Jurkat, Clone E6-1 (cell line): Measurements from ENCODE around the gene KRTAP19-5. TPM values are rescaled to one million over a fixed set of nuclear protein-coding genes. Genes with fewer than 3 reads are reported as not detected.
"Not testable (repeated sequence)": the region's sequence is repeated elsewhere in the genome, so short reads cannot be mapped to it uniquely, and the experiment has no call there.

Source experiments
- DNase-seq: peaks from one replicate; pipeline ENCODE4 v3.0.0-alpha.2; 2011; ENCODE audit warnings: low read depth, low spot score
- H3K4me3 ChIP-seq: 2 replicates; pipeline ENCODE4 v1.5.1; 2011; ENCODE audit warnings: mild to moderate bottlenecking, low read length, control low read depth, moderate library complexity
- polyA plus RNA-seq: library from polyadenylated mRNA; unstranded; fragments of >200 nt; gene quantifications from one replicate; pipeline ENCODE4 v1.2.1, GENCODE V29; 2012; ENCODE audit warnings: missing spikeins; ENCODE audit not compliant: insufficient read length, insufficient read depth

Gene KRTAP19-5
- not detected for polyA plus RNA-seq

DNA sequence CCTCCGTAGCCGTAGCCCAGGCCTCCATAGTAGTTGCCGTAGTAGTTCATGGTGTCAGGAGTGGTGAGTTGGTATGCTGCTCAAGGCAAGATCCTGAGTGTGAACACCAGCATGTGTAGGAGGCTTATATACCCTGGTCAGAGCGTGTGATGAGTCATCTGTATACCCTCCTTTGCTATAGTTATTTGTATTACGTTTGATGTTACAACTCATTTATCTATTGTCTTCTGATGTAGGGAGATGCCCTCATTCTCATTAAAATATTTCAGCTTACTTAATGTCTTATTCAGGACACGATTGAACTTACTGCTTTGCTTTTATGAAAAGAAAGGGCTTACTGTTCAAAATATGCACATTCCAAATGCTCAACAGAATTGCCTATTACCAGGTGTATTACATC lies at the start of gene KRTAP19-5:
TSS of gene KRTAP19-5 (minus strand) at position 101 of the 400 bp plus-strand sequence. CDS start at position 50, 51 bp downstream.
- DNase-seq: no peak
- no peak within 1 kb of the TSS for H3K4me3 ChIP-seq

DNA sequence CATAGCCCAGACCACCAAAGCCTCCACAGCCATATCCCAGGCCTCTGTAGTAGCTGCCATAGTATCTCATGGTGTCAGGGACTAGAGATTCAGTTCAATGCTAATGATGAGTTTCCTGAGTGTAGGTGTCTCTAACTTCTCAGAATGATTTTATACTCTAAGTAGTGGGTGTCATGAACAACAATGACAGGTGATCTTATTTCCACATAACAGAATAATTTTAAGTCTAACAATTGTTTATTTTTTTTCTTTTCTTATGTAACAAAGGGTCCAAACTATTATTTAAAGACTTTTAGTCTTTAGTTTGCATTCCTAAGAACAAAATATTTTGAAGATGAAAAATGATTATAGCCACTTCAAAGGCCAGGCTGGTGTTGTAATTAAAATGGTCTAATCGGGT lies 39.8 kb upstream of the KRTAP19-5 start, which contains the start of gene KRTAP19-6:
TSS of gene KRTAP19-6 (minus strand) at position 101 of the 400 bp plus-strand sequence. CDS start at position 70, 31 bp downstream.
- no peak within 1 kb of the TSS for H3K4me3 ChIP-seq
- no peak for DNase-seq

DNA sequence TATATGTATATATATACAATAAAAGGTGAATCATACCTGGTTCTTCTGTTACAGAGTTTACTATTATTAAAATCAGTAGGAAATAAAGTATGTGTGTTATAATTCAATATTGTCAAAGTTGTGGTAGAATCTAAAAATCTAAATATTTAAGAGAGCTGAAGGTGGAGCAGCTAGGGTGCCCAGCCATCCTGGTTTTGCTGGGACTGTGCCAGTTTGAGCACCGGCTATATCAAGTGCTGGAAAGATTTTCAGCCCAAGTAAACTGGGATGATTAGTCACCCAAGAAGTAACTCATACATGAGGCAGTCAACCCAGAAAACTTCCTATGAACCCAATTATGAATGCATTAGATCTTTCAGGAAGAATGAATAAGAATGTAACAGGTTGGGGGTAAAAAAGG lies 16.9 kb upstream of the KRTAP19-5 start:
- H3K4me3 ChIP-seq: no peak overlapping the region
- no peak for DNase-seq

DNA sequence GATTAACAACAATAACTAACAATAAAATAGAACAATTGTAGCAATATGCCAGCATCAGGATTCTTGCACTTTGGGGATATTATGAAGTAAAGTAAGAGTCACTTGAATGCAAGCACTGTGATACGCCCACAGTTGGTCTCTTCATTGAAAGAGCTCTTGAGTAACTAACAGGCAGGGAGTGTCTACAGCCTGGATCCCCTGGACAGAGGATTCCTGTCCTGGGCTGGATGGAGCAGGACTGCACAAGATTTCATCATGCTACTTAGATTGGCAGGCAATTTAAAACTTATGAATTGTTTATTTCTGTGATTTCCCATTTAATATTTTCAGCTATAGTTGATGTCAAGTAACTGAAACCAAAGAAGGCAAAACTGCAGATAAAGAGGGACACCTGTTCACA lies 13.7 kb upstream of the KRTAP19-5 start:
- no peak for DNase-seq
- H3K4me3 ChIP-seq: no peak overlapping the region

DNA sequence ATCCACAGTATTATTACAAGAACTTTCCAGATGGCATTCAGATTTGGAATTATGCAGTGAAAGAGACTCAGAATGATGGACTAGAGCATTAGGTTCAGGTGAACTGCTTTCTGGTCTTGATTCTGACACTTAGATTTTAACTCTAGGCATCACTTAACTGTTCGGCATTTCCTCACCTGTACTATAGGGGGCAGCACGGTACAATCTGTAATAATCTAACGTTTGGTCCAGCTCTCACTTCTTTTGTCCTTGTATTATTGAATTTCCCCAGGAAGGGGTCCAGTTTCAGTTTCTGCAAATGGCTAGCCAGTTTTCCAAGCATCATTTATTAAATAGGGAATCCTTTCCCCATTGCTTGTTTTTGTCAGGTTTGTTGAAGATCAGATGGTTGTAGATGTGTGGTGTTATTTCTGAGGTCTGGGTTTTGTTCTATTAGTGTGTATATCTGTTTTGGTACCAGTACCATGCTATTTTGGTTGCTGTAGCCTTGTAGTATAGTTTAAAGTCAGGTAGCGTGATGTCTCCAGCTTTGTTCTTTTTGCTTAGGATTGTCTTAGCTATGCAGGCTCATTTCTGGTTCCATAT lies 3.8 kb upstream of the KRTAP19-5 start:
- not testable (repeated sequence) for H3K4me3 ChIP-seq
- DNase-seq: peak; percentile 6

DNA sequence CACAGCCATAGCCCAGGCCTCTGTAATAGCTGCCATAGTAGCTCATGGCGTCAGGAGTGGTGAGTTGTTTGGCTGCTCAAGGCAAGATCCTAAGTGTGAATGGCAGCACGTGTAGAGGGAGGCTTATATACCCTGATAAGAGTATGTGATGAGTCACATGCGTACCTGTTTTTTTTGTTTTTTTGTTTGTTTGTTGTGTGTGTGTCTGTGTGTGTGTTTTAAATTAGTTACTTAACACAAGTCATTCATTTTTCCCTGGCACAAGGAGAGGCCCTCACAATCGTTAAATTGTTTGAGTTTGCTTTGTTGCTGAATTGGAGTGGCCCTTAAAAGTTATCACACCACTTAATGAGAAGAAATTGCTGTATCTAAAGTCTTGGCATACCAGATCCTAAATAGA lies 4.9 kb downstream of the KRTAP19-5 start, which contains the start of gene KRTAP19-4:
TSS of gene KRTAP19-4 (minus strand) at position 101 of the 400 bp plus-strand sequence. CDS start at position 46, 55 bp downstream.
- no peak within 1 kb of the TSS for H3K4me3 ChIP-seq
- DNase-seq: no peak

DNA sequence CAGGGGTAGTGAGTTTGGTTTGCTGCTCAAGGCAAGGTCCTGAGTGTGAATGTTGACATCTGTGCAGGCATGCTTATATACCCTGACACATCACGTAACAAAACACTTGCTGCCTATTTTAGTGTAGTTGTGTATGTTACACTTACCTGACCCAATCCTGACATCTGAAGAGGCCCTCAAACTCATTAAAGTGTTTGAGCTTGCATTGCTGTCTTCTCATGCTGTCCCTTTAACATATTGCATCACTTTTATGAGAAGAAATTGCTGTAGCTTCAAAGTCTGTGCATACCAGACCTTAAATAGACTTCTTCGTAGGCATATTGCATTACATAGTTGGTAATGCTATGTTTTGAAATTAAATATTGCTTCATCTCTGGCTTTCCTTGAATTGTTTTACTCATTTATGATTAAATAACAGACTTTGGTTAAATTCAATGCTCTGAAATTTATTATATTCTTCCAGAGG lies 9.9 kb downstream of the KRTAP19-5 start, which contains the start of gene KRTAP19-3:
TSS of gene KRTAP19-3 (minus strand) at position 51 of the 466 bp plus-strand sequence. CDS start 56 bp downstream, outside the sequence.
- no peak within 1 kb of the TSS for H3K4me3 ChIP-seq
- DNase-seq: no peak

DNA sequence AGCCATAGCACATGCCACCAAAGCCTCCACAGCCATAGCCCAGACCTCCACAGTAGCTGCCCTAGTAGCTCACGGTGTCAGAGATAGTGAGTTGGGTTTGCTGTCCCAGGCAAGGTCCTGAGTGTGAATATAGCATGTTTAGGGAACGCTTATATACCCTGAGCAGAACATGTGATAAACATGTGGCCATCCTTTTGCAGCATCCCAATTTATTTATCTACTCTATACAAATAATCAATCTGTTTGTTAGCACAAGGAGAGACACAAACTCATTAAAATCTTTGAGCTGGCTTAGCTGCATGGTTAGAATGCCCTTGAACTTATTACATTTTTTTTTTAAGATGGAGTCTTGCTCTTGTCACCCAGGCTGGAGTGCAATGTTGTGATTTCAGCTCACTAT lies 14.6 kb downstream of the KRTAP19-5 start, which contains the start of gene KRTAP19-2:
TSS of gene KRTAP19-2 (minus strand) at position 101 of the 400 bp plus-strand sequence. CDS start at position 13, 88 bp downstream.
- no peak within 1 kb of the TSS for H3K4me3 ChIP-seq
- DNase-seq: no peak

DNA sequence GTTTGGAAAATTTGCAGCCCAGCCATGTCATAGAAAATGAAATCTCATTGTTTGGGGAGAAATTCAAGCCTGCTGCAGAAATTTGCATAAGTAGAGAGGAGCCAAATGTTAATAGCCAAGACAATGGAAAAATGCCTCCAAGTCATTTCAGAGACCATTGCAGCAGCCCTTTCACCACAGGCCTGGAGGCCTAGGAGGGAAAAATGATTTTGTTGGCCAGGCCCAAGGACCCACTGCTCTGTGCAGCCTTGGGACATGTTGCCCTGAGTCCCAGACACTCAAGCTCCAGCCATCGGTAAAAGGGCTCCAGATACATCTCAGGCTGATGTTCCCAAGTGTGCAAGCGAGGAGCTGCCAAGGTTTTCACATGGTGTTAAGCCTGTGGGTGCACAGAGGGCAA lies 15.8 kb downstream of the KRTAP19-5 start:
- H3K4me3 ChIP-seq: no peak overlapping the region
- no peak for DNase-seq

DNA sequence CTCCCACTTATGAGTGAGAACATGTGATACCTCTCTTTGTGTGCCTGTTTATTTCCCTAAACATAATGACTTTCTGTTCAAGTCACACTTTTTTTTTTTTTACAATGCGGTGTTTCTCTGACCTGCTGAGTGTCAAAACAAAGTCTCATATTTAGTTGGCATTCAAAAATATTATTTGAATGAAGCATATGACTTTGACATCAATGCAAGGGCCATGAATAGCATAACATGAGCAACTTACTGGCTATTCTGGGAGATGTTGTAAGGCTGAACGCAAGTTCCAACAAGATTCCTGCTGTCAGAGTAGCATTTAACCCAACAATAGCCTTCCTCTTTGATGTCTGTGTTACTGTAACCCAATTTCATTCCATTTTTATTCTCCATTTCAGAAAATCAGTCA lies 19.8 kb downstream of the KRTAP19-5 start:
- no peak for DNase-seq
- H3K4me3 ChIP-seq: no peak overlapping the region

DNA sequence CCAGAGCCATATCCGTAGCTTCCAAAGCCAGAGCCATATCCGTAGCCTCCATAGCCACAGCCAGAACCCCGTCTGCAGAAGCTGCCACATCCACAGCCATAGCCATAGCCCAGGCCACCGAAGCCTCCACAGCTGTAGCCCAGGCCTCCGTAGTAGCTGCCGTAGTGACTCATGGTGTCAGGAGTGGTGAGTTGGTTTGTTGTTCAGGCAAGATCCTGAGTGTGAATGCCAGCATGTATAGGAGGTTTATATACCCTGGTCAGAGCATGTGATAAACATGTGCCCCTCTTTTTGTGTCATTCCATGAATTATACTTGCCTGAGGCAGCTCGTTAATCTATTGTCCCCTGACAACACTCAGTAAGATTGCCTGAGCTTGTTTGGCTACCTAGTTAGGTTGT lies 21.8 kb downstream of the KRTAP19-5 start, which contains the start of gene KRTAP19-1:
TSS of gene KRTAP19-1 (minus strand) at position 223 of the 400 bp plus-strand sequence. CDS start at position 173, 50 bp downstream.
- no peak for DNase-seq
- H3K4me3 ChIP-seq: no peak within 1 kb of the TSS

DNA sequence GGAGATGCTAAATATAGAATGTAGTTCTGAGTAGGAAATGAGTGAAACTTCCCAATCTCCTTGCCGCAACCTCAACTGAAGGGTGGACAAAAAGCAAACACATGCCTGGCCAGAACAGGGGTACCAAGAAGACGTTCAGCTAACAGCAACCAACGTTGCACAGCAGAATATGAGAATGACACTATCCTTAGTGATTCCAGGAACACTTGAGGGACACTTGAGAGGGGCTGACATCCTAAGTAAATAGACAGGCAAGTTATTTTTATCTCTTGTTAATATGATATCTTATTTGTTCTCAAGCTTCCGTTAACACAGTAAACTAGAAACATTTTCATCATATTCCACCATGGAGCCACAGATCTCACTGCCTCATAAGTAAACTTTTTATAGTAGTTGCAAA lies 22.7 kb downstream of the KRTAP19-5 start:
- DNase-seq: no peak

DNA sequence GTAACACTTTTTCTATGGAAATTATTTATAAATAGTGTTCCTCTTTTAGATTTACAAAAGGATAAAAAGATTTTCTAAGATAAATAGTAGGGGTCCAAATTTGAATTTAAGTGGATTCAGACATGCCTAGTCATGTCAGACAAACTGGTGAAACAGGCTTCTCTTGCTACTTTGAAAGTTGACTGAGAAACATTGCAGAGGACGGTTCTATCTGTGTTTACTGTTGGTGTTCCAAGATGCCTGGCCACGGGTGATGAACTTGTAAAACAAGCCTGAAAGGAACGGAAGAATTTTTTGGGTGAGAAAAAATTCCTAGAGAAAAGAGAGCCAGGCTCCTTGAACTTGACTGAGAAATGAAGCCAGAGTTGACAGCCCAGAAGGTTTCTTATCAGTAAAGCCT lies 23.9 kb downstream of the KRTAP19-5 start:
- H3K4me3 ChIP-seq: no peak overlapping the region
- DNase-seq: no peak

More for the DNA sequence above, 22.7 kb downstream of the KRTAP19-5 start:
- no peak overlapping the region for H3K4me3 ChIP-seq

DNA sequence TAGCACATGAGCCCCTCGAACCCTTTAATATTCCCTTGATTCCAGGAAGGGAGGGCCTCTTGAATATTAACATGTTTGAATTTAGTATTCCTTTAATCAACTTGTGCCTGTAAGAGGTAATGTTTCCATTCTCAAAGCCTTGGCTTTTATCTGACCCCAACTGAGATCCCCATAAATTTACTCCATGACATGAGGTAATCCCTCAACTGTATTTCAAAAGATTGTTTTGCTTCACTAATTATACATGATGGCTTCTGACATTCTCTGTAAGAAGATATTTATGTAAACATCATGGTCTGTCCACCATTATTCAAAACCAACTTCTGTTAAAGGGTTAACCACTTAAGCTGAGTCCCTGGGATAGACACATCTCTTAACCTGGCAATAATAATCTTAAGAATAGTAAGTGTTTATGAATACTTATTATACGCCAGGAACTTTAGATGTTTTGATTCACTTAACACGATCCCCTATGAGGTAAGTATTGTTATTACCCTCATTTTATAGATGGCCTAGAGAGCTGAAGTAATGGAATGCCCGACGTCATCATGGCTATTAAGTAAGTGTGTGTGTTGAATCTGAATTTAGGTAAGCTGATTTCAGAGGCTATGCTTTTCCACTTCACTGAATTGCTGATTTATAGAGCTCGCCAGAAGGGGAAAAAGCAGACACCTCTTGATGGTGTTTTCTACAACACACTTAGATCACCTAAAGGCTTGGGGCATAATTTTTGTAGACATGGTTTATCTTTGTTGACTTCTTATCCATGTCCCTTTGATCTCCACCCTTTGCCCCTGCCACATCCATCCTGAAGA lies 32.8 kb downstream of the KRTAP19-5 start:
- no peak overlapping the region for H3K4me3 ChIP-seq
- DNase-seq: no peak

DNA sequence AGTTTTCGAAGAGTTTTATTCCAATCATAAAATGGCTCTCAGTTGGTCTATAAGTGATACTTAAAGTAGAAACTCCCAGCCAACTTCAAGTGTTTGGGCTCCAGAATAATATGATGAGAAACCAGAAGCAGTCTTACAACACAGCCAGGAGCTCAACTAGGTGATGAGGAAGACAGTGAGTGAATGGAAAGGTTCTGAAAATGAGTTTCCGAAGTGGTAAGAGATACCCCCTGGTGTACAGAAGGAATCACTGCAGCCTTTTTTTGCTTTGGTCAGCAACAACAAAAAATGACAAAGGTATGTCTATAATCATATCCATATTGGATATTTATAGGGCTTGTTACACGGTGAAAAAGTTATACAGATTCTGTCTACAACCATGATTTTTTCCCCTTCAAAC lies 38.2 kb downstream of the KRTAP19-5 start:
- peak; percentile 20 for DNase-seq
- H3K4me3 ChIP-seq: no peak overlapping the region
